KBM-7 (cell line): ENCODE measurements around the gene YEATS2.
"Not testable (repeated sequence)": the region's sequence is repeated elsewhere in the genome, so short reads cannot be mapped to it uniquely, and the experiment has no call there.

Source experiments
- DNase-seq: peaks from one replicate; pipeline ENCODE4 v3.0.0-alpha.2; 2015
- in situ Hi-C: fragments of 300-500 bp; cut with MboI; formaldehyde crosslinking; loops from 2 replicates; pipeline ENCODE4 v1.14.3; 2020; ENCODE audit warnings: low sequenced_read_pairs, low pct_unique_long_range_greater_than_20kb, mixed read lengths

YEATS2 gene

GRCh38 chr3:183697610-183698317 lies at the start of gene YEATS2:
Gene YEATS2, plus strand, starts transcription at chr3:183697797. Its CDS starts 17,366 bp downstream, at chr3:183715163.
- in situ Hi-C loops, result no loop called here
- DNase-seq, result peak; percentile 69

- DNase-seq, result no peak
- in situ Hi-C loops, result no loop called here
These were observed 47.0 kb upstream of the YEATS2 start for GRCh38 chr3:183650554-183650953.

DNA sequence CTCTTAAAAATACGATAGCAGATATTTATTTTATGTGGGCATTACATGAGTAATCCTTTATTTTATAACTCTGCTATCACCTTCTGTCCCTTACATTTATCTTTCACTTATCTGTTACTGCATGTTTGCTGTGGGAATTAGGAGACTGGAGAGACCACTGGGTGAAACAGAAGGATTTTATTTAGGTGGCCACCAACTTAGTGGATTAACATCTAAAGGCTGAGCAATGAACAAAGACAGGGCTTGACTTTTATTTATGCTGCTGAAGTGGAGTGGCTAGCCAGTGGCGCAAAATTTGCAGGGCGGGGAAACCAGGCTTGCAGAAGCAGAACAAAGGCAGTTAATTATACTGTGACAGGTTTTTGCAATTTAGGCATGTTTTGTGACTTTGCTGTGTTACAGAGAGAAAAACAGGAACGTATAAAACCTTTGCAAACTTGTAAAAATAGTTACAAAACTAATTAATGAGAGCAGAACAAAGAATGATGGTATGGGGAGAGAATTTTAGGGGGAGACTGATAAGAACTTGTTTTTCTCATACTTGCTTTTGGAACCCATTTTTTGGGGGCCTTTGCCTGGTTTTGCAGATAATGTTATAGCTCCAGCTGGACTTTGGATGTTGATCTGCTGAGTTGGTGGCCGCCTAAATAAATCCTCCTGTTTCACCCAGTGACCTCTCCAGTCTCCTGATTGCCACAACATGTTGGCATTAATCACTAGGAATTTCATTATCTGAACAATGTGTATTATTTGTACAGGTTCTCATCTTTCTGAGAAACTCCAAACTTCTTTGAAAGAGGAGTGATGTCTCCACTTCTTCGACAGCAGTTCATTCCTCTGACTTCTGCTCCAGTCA lies 44.2 kb upstream of the YEATS2 start:
- DNase-seq, result peak; percentile 62
- in situ Hi-C loops, result no loop called here

DNA sequence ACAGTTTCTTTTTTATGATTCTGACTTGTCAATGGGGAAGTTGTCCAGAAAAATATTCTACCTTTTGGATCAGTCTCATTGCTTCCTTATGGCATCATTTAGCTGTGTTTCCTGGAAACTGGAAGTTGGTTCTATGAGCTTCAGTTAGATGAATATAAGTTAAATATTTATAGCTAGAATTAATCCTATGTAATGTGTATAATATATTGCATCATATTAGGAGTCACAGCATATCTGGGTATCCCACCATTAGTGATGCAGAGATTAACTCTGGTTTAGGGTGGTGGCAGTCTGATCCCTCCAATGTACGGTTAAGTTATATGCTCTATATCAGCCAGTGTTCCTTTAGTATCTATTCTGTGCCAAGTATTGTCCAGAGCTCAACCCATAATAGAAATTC lies 42.9 kb upstream of the YEATS2 start:
- in situ Hi-C loops, result no loop called here
- DNase-seq, result no peak

DNA sequence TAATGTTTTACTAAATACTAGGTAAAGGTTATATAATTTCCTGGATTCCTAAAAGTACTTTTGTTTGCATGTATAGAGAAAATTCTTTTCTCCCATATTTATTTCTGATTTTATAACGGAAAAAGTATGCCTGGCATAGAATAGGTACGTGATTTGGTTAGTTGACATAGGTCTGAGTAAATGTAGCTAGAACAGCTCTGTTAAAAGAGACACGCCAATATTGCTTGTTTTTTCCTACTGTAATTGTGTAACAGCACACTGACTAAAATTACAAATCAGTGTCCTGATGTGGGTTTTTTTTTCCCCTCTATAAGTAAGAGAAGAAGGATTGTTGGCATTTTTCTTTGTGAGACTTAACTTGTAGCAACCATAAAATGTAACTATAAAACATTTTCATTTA lies 35.5 kb upstream of the YEATS2 start:
- DNase-seq, result no peak
- in situ Hi-C loops, result no loop called here

DNA sequence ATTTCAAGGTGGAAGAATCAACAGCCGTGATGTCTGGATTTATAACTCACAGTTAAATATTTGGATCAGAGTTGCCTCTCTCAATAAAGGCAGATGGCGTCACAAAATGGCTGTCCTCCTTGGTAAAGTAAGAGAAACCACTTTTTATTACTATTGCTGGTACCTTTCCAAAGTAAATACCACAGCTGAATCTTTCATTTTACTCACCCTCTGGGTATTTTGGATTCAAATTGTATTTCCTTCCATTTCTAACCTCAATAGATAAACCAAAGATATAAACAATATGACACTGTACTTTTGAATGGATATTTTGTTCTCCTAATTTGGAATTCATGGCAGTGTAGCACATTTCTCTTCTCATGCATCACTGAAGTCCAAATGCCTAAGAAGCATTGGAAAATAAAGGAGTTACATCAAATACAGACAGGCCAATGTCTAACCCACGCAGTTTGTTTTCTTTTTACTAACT lies 32.6 kb upstream of the YEATS2 start:
- in situ Hi-C loops, result no loop called here
- DNase-seq, result no peak

- in situ Hi-C loops, result no loop called here
- DNase-seq, result no peak
These were observed 17.5 kb upstream of the YEATS2 start for GRCh38 chr3:183680061-183680460.

DNA sequence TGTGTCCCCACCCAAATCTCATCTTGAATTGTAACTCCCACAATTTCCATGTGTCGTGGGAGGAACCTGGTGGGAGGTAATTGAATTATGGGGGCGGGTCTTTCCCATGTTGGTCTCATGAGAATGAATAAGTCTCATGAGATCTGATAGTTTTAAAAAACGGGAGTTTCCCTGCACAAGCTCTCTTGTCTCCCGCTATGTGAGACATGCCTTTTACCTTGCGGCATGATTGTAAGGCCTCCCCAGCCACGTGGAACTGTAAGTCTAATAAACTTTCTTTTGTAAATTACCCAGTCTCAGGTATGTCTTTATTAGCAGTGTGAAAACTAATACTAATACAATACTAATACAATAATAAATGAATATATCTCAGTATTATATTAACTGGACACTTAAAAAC lies 9.9 kb upstream of the YEATS2 start:
- no peak for DNase-seq
- in situ Hi-C loops, result no loop called here

DNA sequence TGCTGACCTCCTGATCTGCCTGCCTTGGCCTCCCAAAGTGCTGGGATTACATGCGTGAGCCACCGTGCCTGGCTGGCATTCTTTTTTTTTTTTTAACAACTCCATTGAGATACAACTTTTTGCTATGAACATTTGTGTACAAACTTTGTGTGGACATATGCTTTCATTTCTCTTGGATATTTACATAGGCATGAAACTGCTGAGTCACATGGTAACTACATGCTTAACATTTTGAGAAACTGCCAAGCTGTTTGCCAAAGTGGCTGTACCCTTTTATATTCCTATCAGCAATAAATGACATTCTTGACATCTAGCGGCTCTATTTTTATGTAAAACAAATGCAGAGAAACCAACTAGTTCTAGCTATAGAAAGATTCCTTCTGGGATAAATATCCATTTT lies 8.7 kb upstream of the YEATS2 start:
- DNase-seq, result no peak
- in situ Hi-C loops, result no loop called here

- in situ Hi-C loops, DNase-seq: not testable (repeated sequence)
These were observed 8.0 kb upstream of the YEATS2 start for GRCh38 chr3:183689621-183690020.

DNA sequence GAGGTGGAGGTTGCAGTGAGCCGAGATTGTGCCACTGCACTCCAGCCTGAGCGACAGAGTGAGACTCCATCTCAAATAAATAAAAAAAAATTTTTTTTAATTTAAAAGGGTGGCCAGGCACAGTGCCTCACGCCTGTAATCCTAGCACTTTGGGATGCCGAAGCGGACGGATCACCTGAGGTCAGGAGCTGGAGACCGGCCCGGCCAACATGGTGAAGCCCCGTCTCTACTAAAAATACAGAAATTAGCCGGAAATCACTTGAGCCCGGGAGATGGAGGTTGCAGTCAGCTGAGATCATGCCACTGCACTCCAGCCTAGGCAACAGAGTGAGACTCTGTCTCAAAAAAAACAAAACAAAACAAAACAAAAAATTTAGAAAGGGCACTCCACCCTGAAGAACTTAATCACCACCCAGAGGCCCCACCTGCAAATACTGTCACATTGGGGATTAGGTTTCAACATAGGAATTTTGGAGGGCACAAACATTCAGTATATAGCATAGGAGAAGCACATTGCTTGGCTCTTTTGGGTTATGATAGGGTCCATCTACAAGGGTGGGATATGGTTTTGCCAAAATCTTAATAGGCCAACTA lies 7.1 kb upstream of the YEATS2 start:
- DNase-seq, result no peak
- in situ Hi-C loops, result no loop called here

- no peak for DNase-seq
- in situ Hi-C loops, result no loop called here
These were observed 5.2 kb upstream of the YEATS2 start for GRCh38 chr3:183692436-183692835.

DNA sequence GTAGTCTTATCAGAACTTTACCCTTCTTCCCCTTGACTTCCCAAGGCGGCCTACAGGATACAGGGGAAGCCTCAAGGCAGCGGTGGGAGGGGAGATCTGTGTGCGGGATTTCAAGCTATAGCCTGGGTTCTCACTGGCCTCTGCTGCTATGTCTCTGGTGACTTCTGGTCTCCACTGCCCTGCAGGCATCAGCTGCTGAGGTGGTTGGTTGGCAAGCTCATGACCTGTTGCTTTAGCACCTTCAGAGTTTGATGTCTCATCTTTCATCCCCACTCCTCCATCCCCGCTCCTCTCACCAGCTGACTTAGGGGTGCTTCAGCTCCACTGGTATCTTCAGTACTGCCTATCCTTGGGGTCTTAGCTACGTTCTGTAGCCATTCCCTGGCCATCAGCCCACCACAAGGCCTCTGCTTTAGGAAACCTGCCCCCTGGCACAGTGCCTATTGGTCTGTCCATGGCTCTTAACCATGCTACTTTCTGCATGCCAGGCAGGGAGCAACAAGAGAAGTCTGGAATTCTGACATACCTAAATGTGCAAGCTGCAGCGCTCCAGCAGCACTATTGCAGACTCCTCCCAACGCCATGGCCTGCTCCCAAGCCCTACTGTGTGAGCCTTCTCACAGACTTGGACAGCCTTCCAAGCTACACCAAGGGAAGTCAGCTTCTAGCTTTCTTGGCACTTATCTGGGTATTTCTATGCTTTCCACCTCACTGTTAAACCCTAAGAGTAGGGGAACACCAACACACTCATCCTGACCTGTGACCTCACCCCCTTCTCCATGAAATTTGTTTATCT lies 1.8 kb upstream of the YEATS2 start:
- in situ Hi-C loops, result no loop called here
- no peak for DNase-seq

GRCh38 chr3:183697123-183697609 lies 431 bp upstream of the YEATS2 start:
- no peak for DNase-seq
- in situ Hi-C loops, result no loop called here

DNA sequence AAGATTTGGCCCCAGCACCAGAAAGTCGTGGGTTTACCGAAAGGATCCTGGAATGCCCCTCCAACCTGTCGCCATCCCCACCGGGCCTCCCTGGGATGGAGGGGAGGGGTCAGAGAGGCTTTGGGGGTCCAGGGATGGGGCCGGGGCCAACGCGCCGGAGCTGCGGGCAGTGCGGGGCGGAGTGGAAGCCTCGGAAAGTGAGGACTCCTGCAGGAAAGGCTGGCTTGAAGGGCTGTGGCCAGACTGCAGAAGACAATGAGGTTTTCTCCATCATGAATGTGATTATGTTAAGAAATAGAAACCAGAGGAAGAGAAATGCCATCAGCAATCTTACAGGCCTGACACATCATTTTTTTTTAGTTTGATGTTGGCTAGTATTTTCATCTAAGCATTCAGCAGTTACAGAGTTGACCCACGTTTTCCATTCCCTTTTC lies 738 bp downstream of the YEATS2 start:
- DNase-seq, result no peak
- in situ Hi-C loops, result no loop called here

DNA sequence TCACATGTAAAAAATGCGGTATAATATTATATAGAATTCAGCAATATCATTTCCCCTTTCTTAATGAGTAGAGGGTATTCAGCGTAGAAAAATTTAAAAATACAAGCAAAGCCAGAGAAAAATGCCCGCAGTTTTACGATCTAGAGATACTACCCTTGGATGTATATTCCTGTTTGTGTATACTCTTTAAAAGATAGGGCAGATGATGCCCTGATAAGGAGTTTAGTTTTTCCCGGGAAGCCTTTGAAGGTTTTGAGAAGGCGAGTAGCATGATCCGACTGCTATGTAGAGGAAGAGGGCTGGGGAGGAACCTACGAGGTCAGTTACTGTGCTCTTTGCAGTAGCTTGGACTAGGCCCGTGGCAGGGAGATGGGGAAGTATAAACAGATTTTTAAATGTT lies 1.2 kb downstream of the YEATS2 start:
- peak; percentile 61 for DNase-seq
- in situ Hi-C loops, result no loop called here

- DNase-seq, result peak; percentile 25
- in situ Hi-C loops, result no loop called here
These were observed 1.8 kb downstream of the YEATS2 start for GRCh38 chr3:183699238-183699947.

GRCh38 chr3:183701744-183702143 lies 4.1 kb downstream of the YEATS2 start:
- in situ Hi-C loops, result no loop called here

More at GRCh38 chr3:183701744-183702143, 4.1 kb downstream of the YEATS2 start:
- no peak for DNase-seq
